PC-3 (cell line): ENCODE data around the gene FGG.

Source experiments
- CTCF ChIP-seq: fragments of 300-600 bp; sonication (generic); conservative IDR thresholded peaks from 2 replicates; pipeline ENCODE4 v1.5.1; 2017; ENCODE audit warnings: antibody characterized with exemption, low read depth, mild to moderate bottlenecking, low read length
- EZH2 ChIP-seq: fragments of 300-600 bp; sonication (generic); IDR thresholded peaks from one replicate; pipeline ENCODE4 v1.6.1; 2017; ENCODE audit warnings: antibody characterized with exemption, mild to moderate bottlenecking, low read length; ENCODE audit not compliant: unreplicated experiment
- EZH2phosphoT487 ChIP-seq: fragments of 300-600 bp; sonication (generic); IDR thresholded peaks from 2 replicates; pipeline ENCODE4 v1.6.1; 2018; ENCODE audit warnings: mild to moderate bottlenecking, antibody characterized with exemption, low read length, borderline replicate concordance

GRCh38 chr4:154625971-154626370 is 13.5 kb upstream of the FGG start:
- TF ChIP-seq CTCF = no peak
- TF ChIP-seq EZH2phosphoT487 = no peak
- TF ChIP-seq EZH2 = no peak
